Kidney (tissue), 14 donors: ENCODE measurements around the gene ARAP2. TPM values are rescaled to one million over a fixed set of nuclear protein-coding genes. Genes with fewer than 3 reads are reported as not detected.

Experiments
- DNase-seq, 5 donors: peaks; one replicate each; pipeline ENCODE4 v3.0.0-alpha.2; 2013 to 2020
- FAIRE-seq: peaks from 2 replicates; lab custom pipeline; 2012; peaks lifted over from hg19 to GRCh38; lab: Jason Lieb, UNC
- H3K27ac ChIP-seq, 2 donors: one replicate each; pipeline ENCODE4 v1.7.0; 2013; ENCODE audit warnings: low read depth in 2 of 2, low read length in 2 of 2, inconsistent platforms in 1 of 2
- H3K27me3 ChIP-seq: one replicate; pipeline ENCODE4 v1.7.1; 2013; ENCODE audit warnings: low read length, inconsistent platforms; ENCODE audit not compliant: control insufficient read depth, insufficient read depth
- H3K36me3 ChIP-seq, 3 donors: one replicate each; pipeline versions ENCODE4 v1.7.0 to v1.7.1; 2013; ENCODE audit warnings: low read length in 3 of 3, control low read depth in 1 of 3, inconsistent platforms in 1 of 3; ENCODE audit not compliant: insufficient read depth in 3 of 3, control insufficient read depth in 2 of 3
- H3K4me1 ChIP-seq, 3 donors: one replicate each; pipeline versions ENCODE4 v1.7.0 to v1.7.1; 2013; ENCODE audit warnings: low read length in 3 of 3, inconsistent platforms in 1 of 3, low read depth in 1 of 3; ENCODE audit not compliant: control insufficient read depth in 2 of 3, insufficient read depth in 2 of 3
- H3K4me3 ChIP-seq, 3 donors: one replicate each; pipeline versions ENCODE4 v1.7.0 to v1.8.1; 2013; ENCODE audit warnings: low read length in 3 of 3, control low read depth in 1 of 3, inconsistent platforms in 1 of 3
- H3K9ac ChIP-seq, 3 donors: one replicate each; pipeline versions ENCODE4 v1.7.0 to v1.7.1; 2013; ENCODE audit warnings: low read length in 3 of 3, control low read depth in 1 of 3, inconsistent platforms in 1 of 3
- H3K9me3 ChIP-seq, 3 donors: one replicate each; pipeline versions ENCODE4 v1.7.0 to v1.7.1; 2013; ENCODE audit warnings: low read length in 3 of 3, control low read depth in 1 of 3, inconsistent platforms in 1 of 3; ENCODE audit not compliant: control insufficient read depth in 2 of 3, insufficient read depth in 1 of 3
- CTCF ChIP-seq: IDR thresholded peaks from 3 replicates; pipeline ENCODE4 v1.5.1; 2012; ENCODE audit warnings: mild to moderate bottlenecking, moderate library complexity, borderline replicate concordance; ENCODE audit not compliant: insufficient read depth; ENCODE audit errors: extremely low read depth
- intact Hi-C: fragments of 100-400 bp; cut with DNase I; formaldehyde crosslinking; loops from one replicate; pipeline ENCODE4 v1.11.1; 2022
- polyA plus RNA-seq: library from polyadenylated mRNA; stranded (reverse); fragments of 350-450 nt; fragmentation: Illumina TruSeq; extraction: RNeasy Lipid Tissue Mini Kit (QIAGEN cat#74804); gene quantifications from one replicate; pipeline ENCODE4 v1.2.3, GENCODE V29; 2014; ENCODE audit warnings: low read depth, low replicate concordance; ENCODE audit not compliant: insufficient read depth
- total RNA-seq: library from RNA; stranded (reverse); fragmentation: NEBNext Ultra II Directional; extraction: Animal tissue kit (Norgen Biotek cat#: 25700); gene quantifications from one replicate; pipeline ENCODE4 v1.2.1, GENCODE V29; 2021
- donor health status: control.
- donor health status: control.
- donor health status: control.
- donor health status: control.
- donor health status: control.
- donor health status: DM: yes; HTN: yes; CAD: no.
- donor health status: Normal renal cell carcinoma (clear cell type).

ARAP2 gene
- total and polyA plus RNA-seq, 2 donors from 2014 or later, result 3.1 to 33.5 TPM

- intact Hi-C loops, result no loop called here
- Histone ChIP-seq H3K4me1 (no peaks in the 10 kb centered on the region), H3K9me3 (no peaks in the 10 kb centered on the region), H3K36me3 (no peaks in the 10 kb centered on the region), H3K4me3 (no peak overlapping the region), H3K9ac (no peak overlapping the region), H3K27me3 (no peaks in the 10 kb centered on the region), H3K27ac (no peak overlapping the region)
- DNase-seq (no peak), FAIRE-seq (no peak)
- TF ChIP-seq CTCF, result no peak
Measured at GRCh38 chr4:36180206-36180605, 64.1 kb downstream of the ARAP2 start.

- no peak overlapping the region for H3K9ac ChIP-seq
- H3K4me1 ChIP-seq, result no peaks in the 10 kb centered on the region
- no peak overlapping the region for H3K4me3 ChIP-seq
- no peaks in the 10 kb centered on the region for H3K27me3 ChIP-seq
- no peak overlapping the region for H3K27ac ChIP-seq
- TF ChIP-seq CTCF, result no peak
- intact Hi-C loops, result no loop called here
- no peak for FAIRE-seq
- DNase-seq, result no peak
- no peaks in the 10 kb centered on the region for H3K9me3 ChIP-seq
- no peaks in the 10 kb centered on the region for H3K36me3 ChIP-seq
Measured at GRCh38 chr4:36178484-36178883, 65.8 kb downstream of the ARAP2 start.

GRCh38 chr4:36177946-36178345 lies 66.4 kb downstream of the ARAP2 start:
- no peak for FAIRE-seq

More at GRCh38 chr4:36177946-36178345, 66.4 kb downstream of the ARAP2 start:
- H3K9ac ChIP-seq, result no peak overlapping the region
- no peaks in the 10 kb centered on the region for H3K9me3 ChIP-seq
- intact Hi-C loops, result no loop called here
- TF ChIP-seq CTCF, result no peak
- no peak overlapping the region for H3K4me3 ChIP-seq
- no peaks in the 10 kb centered on the region for H3K36me3 ChIP-seq
- no peak for DNase-seq
- H3K4me1 ChIP-seq, result no peaks in the 10 kb centered on the region
- no peak overlapping the region for H3K27ac ChIP-seq
- H3K27me3 ChIP-seq, result no peaks in the 10 kb centered on the region
